ENCODE data around the gene YAE1.

- TF ChIP-seq, protein P1, sequence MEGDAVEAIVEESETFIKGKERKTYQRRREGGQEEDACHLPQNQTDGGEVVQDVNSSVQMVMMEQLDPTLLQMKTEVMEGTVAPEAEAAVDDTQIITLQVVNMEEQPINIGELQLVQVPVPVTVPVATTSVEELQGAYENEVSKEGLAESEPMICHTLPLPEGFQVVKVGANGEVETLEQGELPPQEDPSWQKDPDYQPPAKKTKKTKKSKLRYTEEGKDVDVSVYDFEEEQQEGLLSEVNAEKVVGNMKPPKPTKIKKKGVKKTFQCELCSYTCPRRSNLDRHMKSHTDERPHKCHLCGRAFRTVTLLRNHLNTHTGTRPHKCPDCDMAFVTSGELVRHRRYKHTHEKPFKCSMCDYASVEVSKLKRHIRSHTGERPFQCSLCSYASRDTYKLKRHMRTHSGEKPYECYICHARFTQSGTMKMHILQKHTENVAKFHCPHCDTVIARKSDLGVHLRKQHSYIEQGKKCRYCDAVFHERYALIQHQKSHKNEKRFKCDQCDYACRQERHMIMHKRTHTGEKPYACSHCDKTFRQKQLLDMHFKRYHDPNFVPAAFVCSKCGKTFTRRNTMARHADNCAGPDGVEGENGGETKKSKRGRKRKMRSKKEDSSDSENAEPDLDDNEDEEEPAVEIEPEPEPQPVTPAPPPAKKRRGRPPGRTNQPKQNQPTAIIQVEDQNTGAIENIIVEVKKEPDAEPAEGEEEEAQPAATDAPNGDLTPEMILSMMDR (IDR thresholded peaks at IDR 0.05) = no peak
- TF ChIP-seq POLR2A (IDR thresholded peaks at IDR 0.05) = no peak
Measured at GRCh38 chr7:39560997-39561396, 5.2 kb upstream of the YAE1 start.
